ENCODE data around the gene KIF16B. TPM values are rescaled to one million over a fixed set of nuclear protein-coding genes. Genes with fewer than 3 reads are reported as not detected.

The KIF16B gene
- total and polyA plus RNA-seq, 10 of the 15 experiments (the other 5 are each of a cell fraction or from before 2014, with no cell fraction given) = 0.21 to 5.2 (median 3.0) TPM

- TF ChIP-seq, protein P1, sequence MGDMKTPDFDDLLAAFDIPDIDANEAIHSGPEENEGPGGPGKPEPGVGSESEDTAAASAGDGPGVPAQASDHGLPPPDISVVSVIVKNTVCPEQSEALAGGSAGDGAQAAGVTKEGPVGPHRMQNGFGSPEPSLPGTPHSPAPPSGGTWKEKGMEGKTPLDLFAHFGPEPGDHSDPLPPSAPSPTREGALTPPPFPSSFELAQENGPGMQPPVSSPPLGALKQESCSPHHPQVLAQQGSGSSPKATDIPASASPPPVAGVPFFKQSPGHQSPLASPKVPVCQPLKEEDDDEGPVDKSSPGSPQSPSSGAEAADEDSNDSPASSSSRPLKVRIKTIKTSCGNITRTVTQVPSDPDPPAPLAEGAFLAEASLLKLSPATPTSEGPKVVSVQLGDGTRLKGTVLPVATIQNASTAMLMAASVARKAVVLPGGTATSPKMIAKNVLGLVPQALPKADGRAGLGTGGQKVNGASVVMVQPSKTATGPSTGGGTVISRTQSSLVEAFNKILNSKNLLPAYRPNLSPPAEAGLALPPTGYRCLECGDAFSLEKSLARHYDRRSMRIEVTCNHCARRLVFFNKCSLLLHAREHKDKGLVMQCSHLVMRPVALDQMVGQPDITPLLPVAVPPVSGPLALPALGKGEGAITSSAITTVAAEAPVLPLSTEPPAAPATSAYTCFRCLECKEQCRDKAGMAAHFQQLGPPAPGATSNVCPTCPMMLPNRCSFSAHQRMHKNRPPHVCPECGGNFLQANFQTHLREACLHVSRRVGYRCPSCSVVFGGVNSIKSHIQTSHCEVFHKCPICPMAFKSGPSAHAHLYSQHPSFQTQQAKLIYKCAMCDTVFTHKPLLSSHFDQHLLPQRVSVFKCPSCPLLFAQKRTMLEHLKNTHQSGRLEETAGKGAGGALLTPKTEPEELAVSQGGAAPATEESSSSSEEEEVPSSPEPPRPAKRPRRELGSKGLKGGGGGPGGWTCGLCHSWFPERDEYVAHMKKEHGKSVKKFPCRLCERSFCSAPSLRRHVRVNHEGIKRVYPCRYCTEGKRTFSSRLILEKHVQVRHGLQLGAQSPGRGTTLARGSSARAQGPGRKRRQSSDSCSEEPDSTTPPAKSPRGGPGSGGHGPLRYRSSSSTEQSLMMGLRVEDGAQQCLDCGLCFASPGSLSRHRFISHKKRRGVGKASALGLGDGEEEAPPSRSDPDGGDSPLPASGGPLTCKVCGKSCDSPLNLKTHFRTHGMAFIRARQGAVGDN (IDR thresholded peaks at IDR 0.05) = no peak
- TF ChIP-seq, protein P2, sequence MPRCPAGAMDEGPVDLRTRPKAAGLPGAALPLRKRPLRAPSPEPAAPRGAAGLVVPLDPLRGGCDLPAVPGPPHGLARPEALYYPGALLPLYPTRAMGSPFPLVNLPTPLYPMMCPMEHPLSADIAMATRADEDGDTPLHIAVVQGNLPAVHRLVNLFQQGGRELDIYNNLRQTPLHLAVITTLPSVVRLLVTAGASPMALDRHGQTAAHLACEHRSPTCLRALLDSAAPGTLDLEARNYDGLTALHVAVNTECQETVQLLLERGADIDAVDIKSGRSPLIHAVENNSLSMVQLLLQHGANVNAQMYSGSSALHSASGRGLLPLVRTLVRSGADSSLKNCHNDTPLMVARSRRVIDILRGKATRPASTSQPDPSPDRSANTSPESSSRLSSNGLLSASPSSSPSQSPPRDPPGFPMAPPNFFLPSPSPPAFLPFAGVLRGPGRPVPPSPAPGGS (IDR thresholded peaks at IDR 0.05; ENCODE audit: borderline replicate concordance, insufficient read depth, low read depth, low read length, poor library complexity, severe bottlenecking) = no peak
- TF ChIP-seq, protein P3, sequence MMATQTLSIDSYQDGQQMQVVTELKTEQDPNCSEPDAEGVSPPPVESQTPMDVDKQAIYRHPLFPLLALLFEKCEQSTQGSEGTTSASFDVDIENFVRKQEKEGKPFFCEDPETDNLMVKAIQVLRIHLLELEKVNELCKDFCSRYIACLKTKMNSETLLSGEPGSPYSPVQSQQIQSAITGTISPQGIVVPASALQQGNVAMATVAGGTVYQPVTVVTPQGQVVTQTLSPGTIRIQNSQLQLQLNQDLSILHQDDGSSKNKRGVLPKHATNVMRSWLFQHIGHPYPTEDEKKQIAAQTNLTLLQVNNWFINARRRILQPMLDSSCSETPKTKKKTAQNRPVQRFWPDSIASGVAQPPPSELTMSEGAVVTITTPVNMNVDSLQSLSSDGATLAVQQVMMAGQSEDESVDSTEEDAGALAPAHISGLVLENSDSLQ (IDR thresholded peaks at IDR 0.05) = no peak
- TF ChIP-seq PBX3 (IDR thresholded peaks at IDR 0.05; ENCODE audit: insufficient replicate concordance, low read depth, low read length) = no peak
- no peak for TF ChIP-seq ATF7 (IDR thresholded peaks at IDR 0.05; ENCODE audit: low read depth)
- TF ChIP-seq CBX3 (IDR thresholded peaks at IDR 0.05; ENCODE audit: borderline replicate concordance, low read depth) = no peak
Observed at GRCh38 chr20:16560661-16561060, 12.6 kb downstream of the KIF16B start (continued).

Measured in GM12878 (cell line).